Stimulated activated CD8-positive, alpha-beta memory T cell treated with anti-CD3 and anti-CD28 coated beads, Interleukin-15, amount 100 ng/mL, for 1 hour (primary cell): ENCODE measurements around the gene COL12A1.

Experiments used
- DNase-seq: peaks from one replicate; pipeline ENCODE4 v3.0.0-alpha.2; 2020; ENCODE audit warnings: low read depth

COL12A1 gene

GRCh38 chr6:75176076-75176582 is 29.7 kb downstream of the COL12A1 start:
- DNase-seq = no peak

DNA sequence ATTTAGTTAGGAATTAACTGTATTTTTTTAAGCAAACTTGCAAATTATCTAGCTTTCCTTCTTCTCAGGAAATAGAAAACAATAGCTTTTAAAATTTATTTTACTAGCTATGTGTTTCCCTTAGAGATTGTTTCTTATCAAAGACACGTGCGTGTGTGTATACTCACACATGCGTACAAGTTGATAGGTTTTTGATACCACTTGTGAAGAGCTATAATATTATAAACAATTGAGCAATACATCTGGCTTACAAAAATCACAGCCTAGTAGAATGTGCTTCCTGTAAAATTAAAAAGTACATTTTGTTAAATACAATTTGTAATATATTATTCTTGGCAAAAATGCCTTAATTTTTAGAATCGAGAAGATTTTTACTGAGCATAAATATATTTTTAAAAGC is 33.9 kb downstream of the COL12A1 start:
- no peak for DNase-seq

DNA sequence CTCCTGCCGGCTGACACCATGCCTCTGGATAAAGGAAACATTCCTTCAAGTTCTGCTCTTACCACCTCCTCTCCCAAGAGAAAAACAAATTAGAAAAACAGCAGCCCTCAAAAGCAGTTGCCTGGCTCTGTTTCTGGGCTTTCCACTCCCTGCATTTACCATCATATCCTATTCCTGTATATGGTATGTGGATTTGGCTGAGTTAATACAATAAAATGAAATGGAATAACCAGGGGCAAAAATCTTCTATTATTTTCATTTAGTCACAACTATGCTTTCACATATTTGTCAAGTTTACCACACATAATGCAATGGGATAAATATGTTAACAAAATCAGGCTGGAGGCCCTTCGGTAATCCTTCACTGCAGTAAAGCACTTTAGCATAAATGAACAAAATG is 34.3 kb downstream of the COL12A1 start:
- no peak for DNase-seq

GRCh38 chr6:75170691-75171560 is 34.9 kb downstream of the COL12A1 start:
- no peak for DNase-seq

GRCh38 chr6:75169689-75170586 is 35.9 kb downstream of the COL12A1 start:
- DNase-seq = no peak

- no peak for DNase-seq
Observed at GRCh38 chr6:75167851-75168250, 38.0 kb downstream of the COL12A1 start.

- no peak for DNase-seq
Observed at GRCh38 chr6:75167325-75167724, 38.5 kb downstream of the COL12A1 start.

GRCh38 chr6:75166773-75167172 is 39.1 kb downstream of the COL12A1 start:
- no peak for DNase-seq

DNA sequence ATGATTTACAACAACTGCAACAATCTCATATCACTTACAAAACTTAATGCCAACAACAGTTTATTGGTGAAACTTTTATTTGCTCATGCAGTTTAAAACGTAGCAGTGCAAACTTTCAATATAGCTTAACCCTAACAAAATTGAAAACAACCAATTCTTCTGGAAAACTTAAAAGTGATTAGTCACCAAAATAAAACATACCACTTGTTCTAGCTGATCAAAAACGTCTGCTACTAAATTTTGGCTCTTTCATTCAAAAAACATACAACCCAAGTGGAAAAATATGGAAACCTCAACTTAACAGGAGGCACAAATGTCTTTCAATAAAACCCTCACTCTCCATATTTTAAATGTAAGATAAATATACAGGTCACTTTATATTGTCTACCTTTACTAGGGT is 39.6 kb downstream of the COL12A1 start:
- DNase-seq = no peak

DNA sequence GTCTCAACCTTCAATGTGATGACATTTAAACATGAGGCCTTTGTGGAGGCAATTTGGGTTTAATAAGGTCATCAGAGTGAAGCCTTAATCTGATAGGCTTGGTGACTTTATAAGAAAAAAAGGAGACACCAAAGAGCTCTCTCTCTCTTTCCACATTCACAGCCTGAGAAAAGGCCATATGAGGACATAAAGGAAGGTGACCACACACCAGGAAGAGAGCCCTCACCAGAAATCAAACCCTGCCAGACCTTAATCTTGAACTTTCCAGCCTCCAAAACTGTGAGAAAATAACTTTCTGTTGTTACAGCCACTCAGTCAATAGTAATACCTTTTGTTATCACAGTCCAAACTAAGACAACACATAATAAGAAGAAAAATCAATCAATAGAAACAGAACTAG is 47.7 kb downstream of the COL12A1 start:
- DNase-seq = no peak

GRCh38 chr6:75157336-75157735 is 48.5 kb downstream of the COL12A1 start:
- DNase-seq = no peak

DNA sequence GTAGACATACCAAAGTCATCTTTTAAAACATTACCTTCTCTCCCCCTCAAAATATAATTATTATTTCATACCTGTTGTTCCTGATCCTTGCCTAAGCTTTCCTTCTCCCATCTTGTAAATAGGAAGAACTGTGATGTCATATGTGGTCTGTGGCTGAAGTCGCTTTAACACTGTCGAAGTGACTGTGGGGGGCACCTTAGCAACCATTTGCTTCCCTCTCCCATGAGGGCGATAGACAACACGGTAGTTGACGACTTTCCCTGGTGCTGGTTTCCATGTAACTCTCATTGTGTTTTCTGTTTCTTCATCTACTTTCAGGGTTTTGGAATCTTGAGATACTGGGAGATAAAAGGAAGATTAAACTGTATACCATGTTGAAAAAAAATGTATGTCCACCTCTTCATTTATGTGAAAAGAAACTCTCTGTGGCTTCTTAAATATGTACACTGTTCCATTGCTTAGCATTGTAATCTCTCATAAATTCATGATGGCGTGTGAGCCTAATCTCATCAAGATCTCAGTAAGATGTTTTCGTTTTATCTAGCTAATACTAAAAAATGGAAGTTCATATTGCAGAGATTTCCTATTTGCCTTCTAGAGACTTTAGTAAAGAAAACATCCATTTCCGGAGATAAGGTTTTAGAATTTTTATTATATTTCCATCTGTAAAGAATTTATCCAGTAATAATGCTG is 49.5 kb downstream of the COL12A1 start:
- no peak for DNase-seq

- no peak for DNase-seq
Observed at GRCh38 chr6:75155631-75156030, 50.2 kb downstream of the COL12A1 start.

GRCh38 chr6:75154973-75155372 is 50.9 kb downstream of the COL12A1 start:
- DNase-seq = no peak

DNA sequence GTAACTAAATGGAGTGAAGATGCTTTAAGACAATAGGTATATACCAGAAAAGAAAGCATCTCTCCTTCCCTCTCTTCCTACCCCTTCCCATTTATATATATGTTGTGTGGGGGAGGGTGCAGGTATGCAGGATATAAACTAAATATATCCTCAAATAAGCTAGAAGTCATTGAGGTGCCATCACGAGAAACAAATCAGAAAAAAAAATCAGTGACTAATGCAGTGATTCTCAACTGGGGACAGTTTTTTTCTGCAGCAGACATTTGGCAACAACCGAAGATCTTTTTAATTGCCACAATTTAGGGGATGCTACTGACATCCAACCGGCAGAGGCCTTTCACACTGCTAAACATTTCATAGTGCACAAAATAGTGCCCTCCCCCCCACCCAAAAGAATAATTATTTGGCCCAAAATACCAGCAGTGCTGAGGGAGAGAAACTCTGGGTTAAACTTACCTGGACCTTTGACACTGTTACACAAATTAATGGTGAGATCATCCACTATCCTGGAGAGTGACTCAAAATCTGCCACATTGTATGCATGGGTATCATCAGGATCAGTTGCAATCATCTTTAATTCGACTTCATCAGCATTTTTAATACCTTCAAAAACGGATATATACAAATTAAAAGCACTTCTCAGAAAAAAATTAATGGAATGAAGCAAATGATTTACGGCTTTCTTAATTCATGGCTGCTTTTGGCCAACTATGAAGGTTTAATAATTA is 55.0 kb downstream of the COL12A1 start:
- no peak for DNase-seq

DNA sequence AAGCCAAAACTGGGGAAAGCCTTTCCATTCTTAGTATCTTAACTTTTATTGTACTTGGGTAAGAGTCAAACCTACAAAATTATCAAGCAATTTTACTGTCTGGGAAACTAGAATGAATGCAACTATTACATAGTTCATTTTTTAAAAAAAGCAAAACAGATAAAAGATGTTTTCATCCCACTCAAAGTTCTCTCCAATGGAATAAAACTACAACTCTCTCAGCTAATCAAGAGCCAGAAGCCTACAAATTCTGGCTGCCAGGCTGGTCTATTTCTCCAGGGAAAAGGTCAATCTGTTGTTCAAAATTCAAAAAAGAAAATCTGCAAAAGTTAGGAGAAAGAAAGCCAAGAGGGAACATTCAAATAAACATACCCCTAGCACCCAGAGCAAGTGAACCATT is 56.2 kb downstream of the COL12A1 start:
- DNase-seq = no peak

GRCh38 chr6:75149240-75149639 is 56.6 kb downstream of the COL12A1 start:
- DNase-seq = no peak

- no peak for DNase-seq
Observed at GRCh38 chr6:75147512-75147911, 58.3 kb downstream of the COL12A1 start.

DNA sequence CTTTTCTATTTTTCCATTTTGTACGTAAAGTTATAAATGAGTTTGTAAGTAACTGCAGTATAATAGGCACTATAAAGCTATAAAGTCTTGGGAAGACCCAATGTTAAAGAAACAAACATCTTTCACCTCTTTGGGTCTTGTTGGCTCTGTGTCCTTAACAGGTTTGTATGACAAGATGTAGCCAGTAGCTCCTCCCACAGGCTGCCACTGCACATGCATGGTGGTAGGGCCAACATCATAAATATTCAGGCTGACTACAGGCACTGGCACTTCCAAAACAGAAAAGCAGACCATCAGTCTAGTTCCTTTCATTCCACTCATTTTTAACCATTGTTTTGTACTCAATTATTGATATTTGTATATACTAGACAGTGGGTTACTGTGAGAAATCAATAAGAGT is 59.9 kb downstream of the COL12A1 start:
- DNase-seq = no peak

- no peak for DNase-seq
Observed at GRCh38 chr6:75145211-75145610, 60.6 kb downstream of the COL12A1 start.

DNA sequence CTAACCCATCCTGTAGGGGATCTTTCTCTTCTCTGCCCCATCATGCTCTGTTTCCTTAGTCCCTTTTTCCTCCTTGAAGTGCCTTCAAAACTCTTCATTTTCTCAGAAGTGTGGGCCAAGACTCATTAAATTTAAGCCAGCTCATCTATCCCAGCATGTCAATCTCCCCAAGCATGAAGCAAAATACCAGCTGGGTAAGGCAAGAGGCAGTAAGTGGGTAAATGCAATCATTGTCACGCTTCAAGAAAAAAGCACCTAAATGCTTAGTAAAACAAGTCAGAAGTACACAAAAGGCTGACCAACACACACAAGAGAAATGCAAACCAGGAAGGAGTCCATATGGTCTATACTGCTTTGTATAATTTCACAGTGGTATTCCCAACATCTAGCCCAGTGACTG is 61.5 kb downstream of the COL12A1 start:
- no peak for DNase-seq

GRCh38 chr6:75143191-75143590 is 62.7 kb downstream of the COL12A1 start:
- no peak for DNase-seq
